Panc1 (cell line): ENCODE data around the gene LEKR1.

Experiments used
- POLR2AphosphoS5 ChIP-seq: IDR thresholded peaks from 2 replicates; pipeline ENCODE4 v1.6.1; 2012; ENCODE audit warnings: mild to moderate bottlenecking, low read depth, low read length, moderate library complexity
- REST ChIP-seq, 2 experiments: IDR thresholded peaks; 2 replicates each; pipeline ENCODE4 v1.6.1; 2011 to 2012; ENCODE audit warnings: low read depth in 2 of 2, control low read depth in 1 of 2, low read length in 1 of 2, mild to moderate bottlenecking in 1 of 2, moderate library complexity in 1 of 2; ENCODE audit not compliant: insufficient read depth in 1 of 2
- TF ChIP-seq, protein P1 (sequence below): fragments of 450-650 bp; IDR thresholded peaks from 2 replicates; pipeline ENCODE4 v1.5.1; 2017; ENCODE audit warnings: mild to moderate bottlenecking

GRCh38 chr3:157088601-157089454 is 262.7 kb downstream of the LEKR1 start:
- TF ChIP-seq, protein P1, sequence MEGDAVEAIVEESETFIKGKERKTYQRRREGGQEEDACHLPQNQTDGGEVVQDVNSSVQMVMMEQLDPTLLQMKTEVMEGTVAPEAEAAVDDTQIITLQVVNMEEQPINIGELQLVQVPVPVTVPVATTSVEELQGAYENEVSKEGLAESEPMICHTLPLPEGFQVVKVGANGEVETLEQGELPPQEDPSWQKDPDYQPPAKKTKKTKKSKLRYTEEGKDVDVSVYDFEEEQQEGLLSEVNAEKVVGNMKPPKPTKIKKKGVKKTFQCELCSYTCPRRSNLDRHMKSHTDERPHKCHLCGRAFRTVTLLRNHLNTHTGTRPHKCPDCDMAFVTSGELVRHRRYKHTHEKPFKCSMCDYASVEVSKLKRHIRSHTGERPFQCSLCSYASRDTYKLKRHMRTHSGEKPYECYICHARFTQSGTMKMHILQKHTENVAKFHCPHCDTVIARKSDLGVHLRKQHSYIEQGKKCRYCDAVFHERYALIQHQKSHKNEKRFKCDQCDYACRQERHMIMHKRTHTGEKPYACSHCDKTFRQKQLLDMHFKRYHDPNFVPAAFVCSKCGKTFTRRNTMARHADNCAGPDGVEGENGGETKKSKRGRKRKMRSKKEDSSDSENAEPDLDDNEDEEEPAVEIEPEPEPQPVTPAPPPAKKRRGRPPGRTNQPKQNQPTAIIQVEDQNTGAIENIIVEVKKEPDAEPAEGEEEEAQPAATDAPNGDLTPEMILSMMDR = peak; percentile 37
- no peak for TF ChIP-seq REST (IDR thresholded peaks at IDR 0.05; ENCODE audit: insufficient read depth in 1 of 2, low read depth in 2 of 2, low read length in 1 of 2)
- TF ChIP-seq POLR2AphosphoS5 = peak; percentile 72
